LNCaP clone FGC (cell line): ENCODE measurements around the gene NAA16.

Source experiments
- DNase-seq: peaks from one replicate; pipeline ENCODE4 v3.0.0-alpha.2; 2011; ENCODE audit warnings: low read depth
- H3K4me3 ChIP-seq: 2 replicates; pipeline ENCODE4 v1.5.1; 2011; ENCODE audit warnings: mild to moderate bottlenecking, low read depth, low read length, control low read depth
- CTCF ChIP-seq: IDR thresholded peaks from 2 replicates; pipeline ENCODE4 v1.5.1; 2012; ENCODE audit warnings: mild to moderate bottlenecking; ENCODE audit not compliant: control insufficient read depth, insufficient read depth; ENCODE audit errors: extremely low read depth

NAA16 gene

GRCh38 chr13:41382431-41382830, 71.4 kb downstream of the NAA16 start:
- TF ChIP-seq CTCF = no peak
- no peak overlapping the region for H3K4me3 ChIP-seq
- no peak for DNase-seq

GRCh38 chr13:41383386-41383785, 72.3 kb downstream of the NAA16 start:
- no peak for TF ChIP-seq CTCF
- DNase-seq = no peak

GRCh38 chr13:41384749-41385503, 73.9 kb downstream of the NAA16 start:
- TF ChIP-seq CTCF = peak; percentile 40
- no peak overlapping the region for H3K4me3 ChIP-seq
- no peak for DNase-seq

More at GRCh38 chr13:41383386-41383785, 72.3 kb downstream of the NAA16 start:
- no peak overlapping the region for H3K4me3 ChIP-seq

- DNase-seq = no peak
- no peak for TF ChIP-seq CTCF
- no peak overlapping the region for H3K4me3 ChIP-seq
Measured at GRCh38 chr13:41386211-41386610, 75.1 kb downstream of the NAA16 start.

GRCh38 chr13:41387576-41387975, 76.5 kb downstream of the NAA16 start:
- no peak for TF ChIP-seq CTCF
- no peak overlapping the region for H3K4me3 ChIP-seq
- no peak for DNase-seq

GRCh38 chr13:41388143-41388881, 77.2 kb downstream of the NAA16 start:
- no peak for TF ChIP-seq CTCF
- no peak for DNase-seq
- no peak overlapping the region for H3K4me3 ChIP-seq
